Osteocyte (in vitro differentiated cells): ENCODE results near the gene SMYD3. TPM values are rescaled to one million over a fixed set of nuclear protein-coding genes. Genes with fewer than 3 reads are reported as not detected.

Experiments
- DNase-seq: peaks from one replicate; pipeline ENCODE4 v3.0.0; 2021; ENCODE audit warnings: mixed read lengths; ENCODE audit not compliant: unreplicated experiment; ENCODE audit errors: extremely low spot score
- H3K27ac Mint-ChIP-seq: one replicate; pipeline ENCODE4 v1.8.0; 2021; ENCODE audit warnings: mild to moderate bottlenecking, mixed read lengths; ENCODE audit not compliant: unreplicated experiment
- H3K27me3 Mint-ChIP-seq: one replicate; pipeline ENCODE4 v1.8.0; 2021; ENCODE audit warnings: mixed read lengths; ENCODE audit not compliant: unreplicated experiment
- H3K36me3 Mint-ChIP-seq: one replicate; pipeline ENCODE4 v1.8.0; 2021; ENCODE audit warnings: mixed read lengths; ENCODE audit not compliant: unreplicated experiment
- H3K4me1 Mint-ChIP-seq: one replicate; pipeline ENCODE4 v1.8.0; 2021; ENCODE audit warnings: mixed read lengths; ENCODE audit not compliant: unreplicated experiment
- H3K4me3 Mint-ChIP-seq: one replicate; pipeline ENCODE4 v1.8.0; 2021; ENCODE audit warnings: mild to moderate bottlenecking, moderate library complexity, mixed read lengths; ENCODE audit not compliant: unreplicated experiment
- H3K9me3 Mint-ChIP-seq: one replicate; pipeline ENCODE4 v1.8.0; 2021; ENCODE audit warnings: mixed read lengths; ENCODE audit not compliant: unreplicated experiment
- CTCF ChIP-seq: fragments of 200-600 bp; sonication (generic); IDR thresholded peaks from 2 replicates; pipeline ENCODE4 v1.5.0; 2021; ENCODE audit warnings: antibody characterized with exemption, mild to moderate bottlenecking, moderate library complexity
- total RNA-seq: library from RNA; stranded (reverse); gene quantifications from 2 replicates; pipeline ENCODE4 v1.2.1, GENCODE V29; 2021

SMYD3 gene
- total RNA-seq, 1 donor from 2014 or later, result 22.3 TPM

- Mint-ChIP-seq H3K9me3 (peaks cover 30% of the 10 kb centered on the region), H3K4me1 (peaks cover 20% of the 10 kb centered on the region), H3K27ac (no peak overlapping the region), H3K36me3 (peaks cover 20% of the 10 kb centered on the region), H3K27me3 (no peaks in the 10 kb centered on the region), H3K4me3 (no peak overlapping the region)
- DNase-seq, result no peak
- TF ChIP-seq CTCF, result no peak
These were observed 753.3 kb downstream of the SMYD3 start for GRCh38 chr1:245753807-245754206.

- Mint-ChIP-seq H3K27me3 (no peaks in the 10 kb centered on the region), H3K4me3 (no peak overlapping the region), H3K27ac (no peak overlapping the region), H3K4me1 (peaks cover 20% of the 10 kb centered on the region), H3K9me3 (peaks cover 24% of the 10 kb centered on the region), H3K36me3 (peaks cover 22% of the 10 kb centered on the region)
- TF ChIP-seq CTCF, result no peak
- no peak for DNase-seq
These were observed 754.5 kb downstream of the SMYD3 start for GRCh38 chr1:245752561-245752960.

- peak overlapping the region; percentile 83 for H3K27ac Mint-ChIP-seq
- peaks cover 23% of the 10 kb centered on the region for H3K36me3 Mint-ChIP-seq
- peaks cover 20% of the 10 kb centered on the region for H3K9me3 Mint-ChIP-seq
- no peak overlapping the region for H3K4me3 Mint-ChIP-seq
- peaks cover 20% of the 10 kb centered on the region for H3K4me1 Mint-ChIP-seq
- no peak for TF ChIP-seq CTCF
- no peak for DNase-seq
- no peaks in the 10 kb centered on the region for H3K27me3 Mint-ChIP-seq
These were observed 755.2 kb downstream of the SMYD3 start for GRCh38 chr1:245751726-245752470.

GRCh38 chr1:245751116-245751515 is 756.0 kb downstream of the SMYD3 start:
- no peak for DNase-seq
- TF ChIP-seq CTCF, result no peak
- Mint-ChIP-seq H3K36me3 (peaks cover 27% of the 10 kb centered on the region), H3K27ac (peak overlapping the region; percentile 83), H3K9me3 (peaks cover 22% of the 10 kb centered on the region), H3K4me1 (peaks cover 20% of the 10 kb centered on the region), H3K27me3 (no peaks in the 10 kb centered on the region), H3K4me3 (no peak overlapping the region)

GRCh38 chr1:245750261-245750660 is 756.8 kb downstream of the SMYD3 start:
- Mint-ChIP-seq H3K9me3 (peaks cover 19% of the 10 kb centered on the region), H3K27ac (no peak overlapping the region), H3K4me3 (no peak overlapping the region), H3K4me1 (peaks cover 20% of the 10 kb centered on the region), H3K27me3 (no peaks in the 10 kb centered on the region), H3K36me3 (peaks cover 26% of the 10 kb centered on the region)
- no peak for DNase-seq
- no peak for TF ChIP-seq CTCF
